ENCODE results near the gene ASB15. TPM values are rescaled to one million over a fixed set of nuclear protein-coding genes. Genes with fewer than 3 reads are reported as not detected.
A peak's percentile ranks its signal among the peaks of the same experiment; 100 is the strongest.

ASB15 gene
- total and polyA plus RNA-seq, 2 of the 13 experiments (the other 11 are each of a cell fraction or from before 2014, with no cell fraction given), result not detected

- CTCF ChIA-PET (ENCODE audit: low intra/inter-chr PET ratio, low total read pairs), result interaction anchor here (0.9 to 2.6 kb wide), 3 partner anchors 174 to 189 kb away, joined by 3 to 22 read pairs (median 8); no protein-coding TSS in a partner anchor
- FAIRE-seq (peak; percentile 54), DNase-seq (ENCODE audit: low spot score) (peak; percentile 52), ATAC-seq (peak; percentile 66)
- POLR2A ChIA-PET, result interaction anchor here (0.7 kb wide), 1 partner anchor 66 kb away, joined by 4 read pairs; the partner anchor contains the start of gene WASL
- H3K36me3 ChIP-seq (replicated peaks in 1 of 2; ENCODE audit: control insufficient read depth in 1 of 2, insufficient read depth in 2 of 2, low read length in 2 of 2), result peaks cover 4 to 11% of the 10 kb centered on the region in 2 experiments; a peak in 3 of 5 replicates
- H3K4me2 ChIP-seq (ENCODE audit: low read depth, low read length), result no peak overlapping the region
- no peak overlapping the region for H3K27ac ChIP-seq (ENCODE audit: extremely low read length, insufficient read depth, low read length)
- 97% methylated on average over 1 of the region's 1 CpG for WGBS (ENCODE audit: low lambda C conversion rate)
- no peak overlapping the region for H3K9ac ChIP-seq (ENCODE audit: insufficient read depth, low read depth, low read length)
- intact Hi-C loops (cut with micrococcal nuclease; ENCODE audit: unreplicated experiment) (loop anchor here (1.0 to 2.0 kb wide), 5 partner anchors 48 to 190 kb away; no protein-coding TSS in a partner anchor), in situ Hi-C loops (cut with HindIII; ENCODE audit: extremely low pct_ligation_motif_present, low pct_unique_long_range_greater_than_20kb) (no loop called here)
- no peak overlapping the region for H3K4me3 ChIP-seq (replicated peaks in 1 of 3; ENCODE audit: insufficient read depth in 1 of 3, low read depth in 2 of 3, low read length in 3 of 3)
- H2AFZ ChIP-seq (ENCODE audit: low read length), result no peak overlapping the region
- H4K20me1 ChIP-seq (ENCODE audit: insufficient read depth, low read length), result no peaks in the 10 kb centered on the region
- H3K9me3 ChIP-seq (ENCODE audit: low read length), result no peaks in the 10 kb centered on the region
- TF ChIP-seq SMC3 (IDR thresholded peaks at IDR 0.05; ENCODE audit: low read length), result peak; percentile 46
- TF ChIP-seq DMTF1 (CRISPR knock-in tag; IDR thresholded peaks at IDR 0.05), result no peak
- peak; percentile 71 for TF ChIP-seq STAG1 (CRISPR knock-in tag; IDR thresholded peaks at IDR 0.05)
- TF ChIP-seq RAD21 (CRISPR knock-in tag; IDR thresholded peaks at IDR 0.05), result peak; percentile 52; the same call in 1 of the 2 replicates
- TF ChIP-seq MTF1 (CRISPR knock-in tag; IDR thresholded peaks at IDR 0.05), result no peak
- peak; percentile 62 for TF ChIP-seq CTCF (CRISPR knock-in tag; IDR thresholded peaks at IDR 0.05)
- TF ChIP-seq MYNN (CRISPR knock-in tag; IDR thresholded peaks at IDR 0.05; ENCODE audit: low read depth), result no peak
- H3K4me1 ChIP-seq (ENCODE audit: insufficient read depth, low read length), result 0 out of 2 replicates have a peak, but pooled peaks cover 8% of the 10 kb centered on the region
- H3K79me2 ChIP-seq (ENCODE audit: insufficient read depth, low read length), result no peaks in the 10 kb centered on the region
- no peaks in the 10 kb centered on the region for H3K27me3 ChIP-seq (ENCODE audit: control insufficient read depth in 1 of 2, insufficient read depth in 2 of 2, low read length in 2 of 2)
- no TSS peak for BruUV-seq (replicated peaks)
Measured at GRCh38 chr7:123682690-123683089, 81.1 kb downstream of the ASB15 start.
